ENCODE results near the gene TUBAL3.

Gene TUBAL3

DNA sequence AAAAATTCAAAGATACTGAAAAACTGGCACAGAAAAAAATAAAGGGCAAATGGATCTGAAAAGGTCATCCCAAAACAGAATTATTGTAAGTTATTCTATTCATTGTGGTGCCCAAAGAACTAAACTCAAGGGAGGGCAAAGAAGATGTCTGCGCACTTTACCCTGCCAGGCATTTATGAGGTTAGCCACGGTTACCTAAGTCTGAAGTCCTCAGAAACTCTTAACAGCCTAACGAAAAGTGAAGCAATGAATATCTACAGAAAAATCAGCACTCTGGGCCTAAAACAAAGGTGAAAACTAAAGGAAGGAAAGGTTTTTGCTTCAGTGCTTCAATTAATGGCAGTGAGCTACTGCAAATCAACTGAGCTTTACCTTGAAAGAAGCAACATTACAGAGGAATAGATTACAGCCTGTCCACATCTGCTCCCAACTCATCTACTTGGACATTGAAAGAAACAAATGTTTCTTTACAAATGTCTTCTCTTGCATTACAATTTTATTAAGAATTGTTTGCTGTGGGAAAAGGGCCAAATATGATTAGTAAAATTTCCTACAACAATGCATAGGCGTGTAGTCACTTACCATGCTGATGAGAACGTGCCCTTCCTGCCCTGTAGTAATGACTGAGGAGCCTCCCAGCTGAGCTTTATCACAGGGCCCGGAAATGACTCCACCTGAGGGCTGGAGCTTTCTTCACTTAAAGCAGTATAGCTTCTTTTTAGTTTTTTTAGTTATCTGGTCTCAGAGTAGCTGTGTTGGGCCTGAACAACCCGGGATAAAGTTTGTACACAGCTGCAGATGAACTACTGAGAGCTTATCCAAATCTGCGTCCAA, at the start of gene TUBAL3:
TUBAL3 (minus strand) TSS at position 621 of the 834 bp plus-strand sequence; CDS start at position 585, 36 bp downstream.
- no peak for DNase-seq

- no peak for DNase-seq
Measured at GRCh38 chr10:5453749-5454489, 49.3 kb upstream of the TUBAL3 start.

DNA sequence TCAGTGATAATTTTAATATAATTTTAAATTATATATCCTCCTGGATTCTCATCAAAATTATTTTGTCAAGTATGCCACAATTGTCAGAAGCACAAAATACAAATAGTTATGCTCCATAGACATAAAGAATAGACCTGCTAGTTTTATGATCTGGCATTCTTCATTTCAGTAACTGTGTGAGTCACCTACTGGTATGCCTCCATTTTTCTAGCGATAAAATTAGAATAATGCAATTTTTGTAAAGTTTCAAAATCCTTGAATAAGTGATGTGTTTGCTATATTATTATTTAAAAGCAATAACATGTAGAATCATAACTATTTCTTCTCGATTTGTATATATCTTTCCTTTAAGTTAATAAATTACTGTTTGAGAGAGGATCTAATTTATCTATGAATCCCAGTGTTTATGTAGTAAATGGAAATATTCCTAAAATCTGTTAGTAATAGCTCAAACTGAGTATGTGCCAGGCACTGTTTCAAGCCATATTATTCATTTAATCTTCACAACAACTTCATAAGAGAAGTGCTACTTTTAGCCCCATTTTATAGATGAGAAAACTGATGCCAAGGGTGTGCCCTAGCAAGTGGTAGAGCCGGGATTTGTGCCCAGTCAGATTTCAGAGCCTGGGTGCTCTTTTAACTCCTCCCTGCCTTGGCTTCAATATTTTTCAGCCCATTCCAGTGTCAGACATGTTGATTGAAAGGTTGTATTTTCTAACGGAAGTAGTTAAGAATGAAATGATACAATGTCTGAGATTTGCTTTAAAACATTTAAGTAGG, 46.2 kb upstream of the TUBAL3 start:
- DNase-seq, result no peak

DNA sequence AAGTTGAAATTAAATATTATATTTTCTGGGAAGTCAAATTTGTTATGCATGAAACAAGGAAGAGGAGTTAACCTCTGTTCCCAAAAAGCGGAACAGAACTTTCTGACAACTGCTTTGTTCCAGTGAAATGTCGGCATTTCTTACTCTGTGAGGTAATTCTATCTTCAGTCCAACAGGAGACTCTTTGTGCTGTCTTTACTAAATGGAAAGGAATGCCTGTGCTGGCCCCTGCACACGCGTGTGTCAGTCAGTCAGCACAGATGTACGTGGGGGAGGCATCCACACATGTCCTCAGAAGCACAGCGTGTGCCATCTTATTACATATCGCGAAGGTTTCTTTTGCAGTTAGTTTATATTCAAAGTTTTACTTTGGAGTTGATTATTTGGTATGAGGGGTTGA, 45.2 kb upstream of the TUBAL3 start:
- DNase-seq, result no peak

DNA sequence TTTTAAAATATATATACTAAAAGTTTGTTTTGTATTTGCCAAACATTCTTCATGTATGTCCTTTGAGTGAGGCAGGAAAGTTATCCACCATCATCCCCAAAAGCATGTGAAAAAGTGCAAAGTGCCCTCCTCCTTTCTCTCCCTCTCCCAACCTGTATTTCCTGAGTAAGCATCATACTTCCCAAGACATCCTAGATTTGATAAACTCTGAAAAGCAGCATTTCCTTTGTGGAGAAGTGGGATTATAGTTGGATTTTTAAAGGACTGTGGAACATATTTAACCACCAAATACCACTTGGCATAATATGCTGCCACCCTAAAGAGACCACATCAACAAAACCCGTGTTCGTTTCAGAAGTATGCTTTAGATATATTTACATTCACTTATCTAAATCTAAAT, 44.6 kb upstream of the TUBAL3 start:
- DNase-seq, result no peak

GRCh38 chr10:5448333-5449001, 43.8 kb upstream of the TUBAL3 start:
- no peak for DNase-seq

- no peak for DNase-seq
Measured at GRCh38 chr10:5447611-5448071, 43.0 kb upstream of the TUBAL3 start.

- no peak for DNase-seq
Measured at GRCh38 chr10:5447056-5447455, 42.4 kb upstream of the TUBAL3 start.

DNA sequence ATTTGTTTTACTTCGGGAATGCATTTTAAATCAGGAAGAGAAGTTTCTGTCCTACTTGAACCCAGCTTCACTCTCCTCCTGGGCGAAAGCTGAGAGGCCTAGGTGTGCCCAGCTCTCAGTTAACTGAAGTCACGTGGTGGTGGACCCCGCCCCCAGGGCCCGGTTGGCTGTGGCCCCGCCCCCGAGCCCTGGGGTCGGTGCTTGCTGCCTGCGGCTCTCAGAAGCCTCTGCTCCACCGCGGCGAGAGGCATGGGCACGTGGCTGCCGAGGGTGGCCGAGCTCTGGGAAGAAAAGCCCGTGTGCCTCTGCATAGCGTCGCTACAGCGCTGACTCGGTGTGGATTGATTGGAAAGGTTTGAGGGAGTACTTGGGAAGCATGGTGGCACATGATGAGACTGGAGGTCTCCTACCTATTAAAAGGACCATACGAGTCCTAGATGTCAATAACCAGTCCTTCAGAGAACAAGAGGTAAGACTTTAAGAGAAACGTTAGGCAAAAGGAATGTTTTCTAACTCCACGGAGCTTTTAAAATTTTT, 41.8 kb upstream of the TUBAL3 start:
- peak; percentile 88 for DNase-seq

GRCh38 chr10:5445006-5445405, 40.4 kb upstream of the TUBAL3 start:
- DNase-seq, result no peak

- DNase-seq, result no peak
Measured at GRCh38 chr10:5443429-5443828, 38.8 kb upstream of the TUBAL3 start.

GRCh38 chr10:5442990-5443370, 38.4 kb upstream of the TUBAL3 start:
- DNase-seq, result no peak

DNA sequence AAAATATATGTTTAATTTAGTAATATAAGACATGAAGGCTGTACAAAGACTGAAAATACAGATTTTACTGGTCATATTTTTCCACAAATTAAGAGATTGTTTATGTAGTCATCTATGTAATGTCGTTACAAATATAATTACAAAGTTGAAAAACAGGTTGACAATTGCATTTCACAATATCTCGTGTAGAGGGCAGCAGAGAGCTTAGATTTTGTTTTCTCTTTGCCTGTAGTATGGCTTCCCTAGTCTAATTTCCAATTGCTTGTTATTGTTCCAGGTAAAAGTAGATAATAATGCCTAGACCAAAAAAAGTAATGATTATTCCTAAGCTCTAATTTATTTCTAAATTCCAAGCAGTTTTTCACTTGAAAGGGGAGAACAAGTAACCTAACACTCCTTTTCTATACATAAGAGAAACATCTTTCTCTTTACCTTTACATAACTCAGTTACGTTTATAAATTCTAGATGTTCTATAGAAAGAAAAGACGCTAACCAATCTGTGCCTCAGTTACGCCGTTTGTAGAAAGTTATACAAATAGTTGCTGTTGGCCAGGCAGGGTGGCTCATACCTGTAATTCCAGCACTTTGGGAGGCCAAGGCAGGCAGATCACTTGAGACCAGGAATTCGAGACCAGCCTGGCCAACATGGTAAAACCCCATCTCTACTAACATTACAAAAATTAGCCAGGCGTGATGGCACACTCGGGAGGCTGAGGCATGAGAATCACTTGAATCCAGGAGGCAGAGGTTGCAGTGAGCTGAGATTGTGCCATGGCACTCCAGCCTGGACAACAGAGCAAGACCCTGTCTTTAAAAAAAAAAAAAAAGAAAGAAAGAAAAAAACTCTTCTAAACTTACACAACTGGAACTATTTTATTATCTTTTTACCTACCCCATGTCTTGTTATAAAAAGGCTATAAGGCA, 37.7 kb upstream of the TUBAL3 start:
- DNase-seq, result no peak

DNA sequence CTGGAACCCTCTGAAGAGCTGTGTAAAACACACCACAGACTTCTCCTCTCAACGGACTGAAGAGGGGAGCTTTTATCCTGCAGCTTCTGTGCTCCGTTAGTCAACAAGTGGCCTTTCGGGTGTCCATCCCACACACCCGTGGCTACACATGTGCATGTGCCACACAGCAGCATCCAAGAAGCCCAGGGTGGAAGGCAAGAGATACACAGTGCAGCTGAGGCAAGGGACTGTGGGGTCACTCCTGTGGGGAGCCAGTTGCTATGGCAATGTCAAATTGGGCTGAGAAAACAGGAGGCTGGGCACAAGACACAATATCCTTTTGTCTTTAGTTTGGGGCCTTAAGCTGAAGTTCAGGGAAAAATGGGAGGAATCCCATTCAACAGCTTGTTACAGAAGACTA, 36.5 kb upstream of the TUBAL3 start:
- no peak for DNase-seq

GRCh38 chr10:5440206-5440605, 35.6 kb upstream of the TUBAL3 start:
- DNase-seq, result no peak

DNA sequence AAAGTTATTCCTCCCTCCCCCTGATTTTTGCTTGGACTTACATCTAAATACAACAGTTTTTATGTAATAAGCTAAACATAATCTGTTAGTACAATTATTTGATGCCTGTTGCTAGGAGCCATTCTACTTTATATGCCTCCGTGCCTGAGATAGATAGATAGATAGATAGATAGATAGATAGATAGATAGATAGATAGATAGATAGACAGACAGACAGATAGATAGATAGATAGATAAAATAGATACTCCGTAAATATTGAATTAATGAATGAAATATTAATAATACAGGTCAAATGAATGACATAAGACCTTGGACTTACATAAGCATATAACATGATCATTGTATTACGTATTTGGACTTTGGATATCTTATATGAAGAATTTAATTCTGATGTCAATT, 30.7 kb upstream of the TUBAL3 start:
- DNase-seq, result no peak

GRCh38 chr10:5434017-5434753, 29.6 kb upstream of the TUBAL3 start:
- DNase-seq, result no peak

GRCh38 chr10:5433182-5433581, 28.6 kb upstream of the TUBAL3 start:
- DNase-seq, result no peak

DNA sequence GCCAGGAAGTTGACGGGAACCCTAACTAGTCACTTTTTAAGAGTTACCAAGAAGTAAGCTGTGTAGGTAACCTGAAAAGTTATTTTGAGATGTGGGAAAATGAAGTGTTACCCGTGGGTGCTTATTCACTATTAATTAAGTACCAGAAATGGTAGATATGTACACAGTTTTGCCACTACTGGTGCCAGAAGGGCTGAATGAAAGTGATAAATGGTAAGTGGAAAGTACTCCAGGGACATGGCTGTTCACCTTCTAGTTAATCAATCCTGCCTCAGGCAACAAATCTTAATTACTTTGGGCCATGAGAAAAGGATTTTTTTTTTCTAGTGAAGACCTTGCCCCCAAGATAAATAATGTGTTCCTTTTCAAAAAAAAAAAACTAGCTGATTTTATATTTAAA, 23.5 kb upstream of the TUBAL3 start:
- DNase-seq, result no peak

DNA sequence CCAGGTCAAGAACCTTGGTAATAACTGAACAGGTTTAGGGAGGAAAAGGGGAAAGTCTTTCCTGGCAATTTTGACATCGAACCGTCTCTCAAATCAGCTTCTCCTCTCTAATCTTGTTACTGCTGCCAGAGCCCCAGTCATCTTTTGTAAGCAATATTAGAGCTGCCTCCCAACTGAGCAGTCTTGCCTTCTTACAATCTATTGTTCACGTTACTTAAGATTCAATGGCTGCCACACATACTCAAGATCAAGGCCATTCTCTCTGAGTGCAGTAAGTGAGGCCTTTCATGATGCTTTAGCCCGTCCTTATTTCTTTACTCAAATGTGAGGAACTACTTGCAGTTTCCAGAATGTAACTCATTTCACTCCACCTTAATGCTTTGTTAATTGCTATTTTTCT, 20.1 kb upstream of the TUBAL3 start:
- DNase-seq, result no peak

DNA sequence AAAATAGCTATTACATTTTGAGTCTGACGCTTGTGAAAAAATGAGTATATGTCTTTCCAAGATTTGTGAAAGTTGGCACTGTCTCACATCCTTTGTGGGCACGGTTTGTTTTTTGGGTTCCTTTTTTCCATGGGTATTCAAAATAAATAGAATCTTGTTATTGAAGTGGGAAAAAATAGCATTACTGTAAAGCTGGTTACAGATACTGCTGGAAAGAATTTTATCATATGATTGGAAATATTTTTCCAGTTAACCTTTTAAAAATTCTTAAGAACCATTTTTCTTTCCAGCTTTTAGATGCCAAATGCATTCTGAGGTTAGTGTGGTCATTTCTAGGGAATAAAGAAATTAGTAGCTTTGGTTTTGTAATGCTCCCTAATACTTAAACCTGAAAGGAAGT, 19.1 kb upstream of the TUBAL3 start:
- no peak for DNase-seq

Measured in CD4-positive, alpha-beta T cell treated with Interleukin-15 for 1 hour (primary cell).